H1 (cell line): ENCODE measurements around the gene KRTAP1-3. TPM values are rescaled to one million over a fixed set of nuclear protein-coding genes. Genes with fewer than 3 reads are reported as not detected.

Experiments used
- ATF3 ChIP-seq: IDR thresholded peaks from 2 replicates; pipeline ENCODE4 v1.6.1; 2011; ENCODE audit warnings: low read depth, mild to moderate bottlenecking, low read length; ENCODE audit not compliant: insufficient read depth
- CBX8 ChIP-seq: fragments of 300-800, 300-1000 bp; sonication (generic); IDR thresholded peaks from 2 replicates; pipeline ENCODE4 v1.7.1; 2016; ENCODE audit warnings: low read depth, low read length, borderline replicate concordance
- CHD7 ChIP-seq: fragments of 300-600 bp; sonication (generic); IDR thresholded peaks from 2 replicates; pipeline ENCODE4 v1.7.1; 2012; ENCODE audit warnings: low read length, moderate library complexity, mild to moderate bottlenecking, inconsistent platforms; ENCODE audit not compliant: insufficient replicate concordance
- EZH2 ChIP-seq: fragments of 200-600 bp; sonication (generic); IDR thresholded peaks from 2 replicates; pipeline ENCODE4 v1.7.1; 2012; ENCODE audit warnings: low read depth, mild to moderate bottlenecking, moderate library complexity, low read length, inconsistent platforms; ENCODE audit not compliant: severe bottlenecking
- GTF2F1 ChIP-seq: IDR thresholded peaks from 2 replicates; pipeline ENCODE4 v1.6.1; 2012; ENCODE audit warnings: low read depth, low read length, improper control_type of control experiment, borderline replicate concordance
- KDM5A ChIP-seq: fragments of 200-600 bp; IDR thresholded peaks from 2 replicates; pipeline ENCODE4 v1.7.1; 2012; ENCODE audit warnings: mild to moderate bottlenecking, low read length, inconsistent platforms, mixed read lengths
- MAX ChIP-seq: IDR thresholded peaks from 2 replicates; pipeline ENCODE4 v1.6.1; 2012; ENCODE audit warnings: inconsistent platforms
- NRF1 ChIP-seq: IDR thresholded peaks from 2 replicates; pipeline ENCODE4 v1.6.1; 2011; ENCODE audit warnings: mild to moderate bottlenecking, low read depth, low read length, improper control_type of control experiment
- RBBP5 ChIP-seq: IDR thresholded peaks from 2 replicates; pipeline ENCODE4 v1.7.1; 2012; ENCODE audit warnings: low read depth, mild to moderate bottlenecking, inconsistent platforms, low read length, moderate library complexity, borderline replicate concordance
- SP1 ChIP-seq: IDR thresholded peaks from 2 replicates; pipeline ENCODE4 v1.6.1; 2011; ENCODE audit warnings: low read depth, low read length
- TCF12 ChIP-seq: IDR thresholded peaks from 2 replicates; pipeline ENCODE4 v1.6.1; 2011; ENCODE audit warnings: low read depth, mild to moderate bottlenecking, low read length
- YY1 ChIP-seq: IDR thresholded peaks from 2 replicates; pipeline ENCODE4 v1.6.1; 2011; ENCODE audit warnings: low read depth, mild to moderate bottlenecking, low read length
- polyA plus RNA-seq, 7 experiments: library from polyadenylated mRNA; depleted of rRNA in 3 of 7; stranded (reverse) in 5 of 7; unstranded in 2 of 7; fragments of >200 nt in 5 of 7; fragments of 200-250 nt in 2 of 7; gene quantifications; 1 replicate in 5 of 7; 2 replicates in 1 of 7; 4 replicates in 1 of 7; pipeline versions ENCODE4 v1.2.1 to v1.2.3, GENCODE V29; 2011 to 2013; ENCODE audit warnings: missing spikeins in 2 of 7, mixed read lengths in 2 of 7
- total RNA-seq: library from RNA; stranded (reverse); fragmentation: NEBNext Ultra II Directional; extraction: Animal tissue kit (Norgen Biotek cat#: 25700); gene quantifications from 2 replicates; pipeline ENCODE4 v1.2.1, GENCODE V29; 2021

Gene KRTAP1-3
- total and polyA plus RNA-seq, 2 of the 8 experiments (the other 6 are each of a cell fraction or from before 2014, with no cell fraction given): not detected

GRCh38 chr17:41067281-41067680 lies 32.6 kb upstream of the KRTAP1-3 start (continued):
- TF ChIP-seq CHD7 (no peak), CBX8 (no peak), KDM5A (no peak), RBBP5 (no peak), GTF2F1 (no peak), NRF1 (no peak), ATF3 (no peak), MAX (no peak), EZH2 (no peak), TCF12 (no peak), YY1 (no peak), SP1 (no peak)
